ENCODE measurements around the gene CHD8. TPM values are rescaled to one million over a fixed set of nuclear protein-coding genes. Genes with fewer than 3 reads are reported as not detected.

The CHD8 gene
- polyA plus RNA-seq, 4 donors, result 18.1 to 40.7 (median 22.9) TPM

GRCh38 chr14:21343035-21343794 is 112.7 kb downstream of the CHD8 start:
- WGBS, 3 donors, result 70 to 74% (median 72%) methylated on average over 13 of the region's 13 CpGs

More at GRCh38 chr14:21343035-21343794, 112.7 kb downstream of the CHD8 start:
- DNase-seq (peak in 1 of 2 donors; percentile 64), FAIRE-seq (no peak)
- no peak overlapping the region for H3K27ac ChIP-seq (ENCODE audit: low read depth in 1 of 3, low read length in 2 of 3)
- H3K9me3 ChIP-seq (ENCODE audit: control insufficient read depth in 2 of 2, insufficient read depth in 1 of 2, low read depth in 1 of 2, low read length in 1 of 2), result no peaks in the 10 kb centered on the region
- no peak overlapping the region for H3K4me3 ChIP-seq (ENCODE audit: low read depth in 1 of 3, low read length in 3 of 3)
- H3K27me3 ChIP-seq (ENCODE audit: control insufficient read depth in 3 of 3, insufficient read depth in 3 of 3, low read length in 3 of 3), result no peaks in the 10 kb centered on the region
- no peaks in the 10 kb centered on the region for H3K36me3 ChIP-seq (ENCODE audit: control insufficient read depth in 3 of 3, insufficient read depth in 2 of 3, low read depth in 1 of 3, low read length in 3 of 3)
- H3K4me1 ChIP-seq (ENCODE audit: control insufficient read depth in 3 of 3, insufficient read depth in 2 of 3, low read depth in 1 of 3, low read length in 2 of 3), result no peaks in the 10 kb centered on the region

Other genes with a start within 250 kb of the CHD8 start
- gene HNRNPC, start 186.7 kb downstream of the CHD8 start, polyA plus RNA-seq, result 100 to 1,000 TPM; 325 to 716 (median 510) TPM
- under 1 TPM in 2 of 4 donors, not detected in 2; 0.44 to 0.73 TPM for gene RPGRIP1, start 176.0 kb downstream of the CHD8 start, polyA plus RNA-seq
- 10 to 100 TPM; 27.7 to 78.9 (median 46.6) TPM for gene SUPT16H, start 72.1 kb downstream of the CHD8 start, polyA plus RNA-seq
- gene RAB2B, start 20.8 kb upstream of the CHD8 start, polyA plus RNA-seq, result 10 to 100 TPM in 1 of 4 donors, 1 to 10 TPM in 3; 7.4 to 24.9 (median 8.0) TPM
- 10 to 100 TPM; 20.4 to 54.0 (median 24.7) TPM for gene TOX4, start 21.1 kb upstream of the CHD8 start, polyA plus RNA-seq
- gene METTL3, start 55.2 kb upstream of the CHD8 start, polyA plus RNA-seq, result 10 to 100 TPM; 12.3 to 47.4 (median 19.9) TPM
- gene SALL2, start 70.2 kb upstream of the CHD8 start, polyA plus RNA-seq, result 1 to 10 TPM in 3 of 4 donors, not detected in 1; 1.6 to 6.2 (median 2.5) TPM
- not detected for gene OR10G3, start 124.0 kb upstream of the CHD8 start, polyA plus RNA-seq
- not detected for gene OR10G2, start 178.8 kb upstream of the CHD8 start, polyA plus RNA-seq
- not detected for gene OR4E2, start 197.7 kb upstream of the CHD8 start, polyA plus RNA-seq
- not detected for gene OR4E1, start 217.7 kb upstream of the CHD8 start, polyA plus RNA-seq

Data from small intestine (tissue), 7 donors.